Measurements from ENCODE around the gene FPR3.

FPR3 gene

GRCh38 chr19:51796195-51796679, 1.3 kb downstream of the FPR3 start:
- Histone ChIP-seq H4K91ac (ENCODE audit: low read length) (no peak overlapping the region), H3K9me3 (ENCODE audit: control insufficient read depth, low read length) (peaks cover 3% of the 10 kb centered on the region), H2BK5ac (ENCODE audit: low read depth, low read length, poor library complexity, severe bottlenecking) (no peak overlapping the region), H3K9ac (ENCODE audit: low read length) (no peak overlapping the region), H2BK12ac (ENCODE audit: low read length in 2 of 2) (no peak overlapping the region), H3K79me1 (replicated peaks; ENCODE audit: low read length, poor library complexity, severe bottlenecking) (no peaks in the 10 kb centered on the region), H2BK120ac (ENCODE audit: low read depth, low read length) (no peak overlapping the region), H3K18ac (ENCODE audit: low read depth in 1 of 2, low read length in 2 of 2) (no peak overlapping the region), H3K4me1 (ENCODE audit: control insufficient read depth, insufficient read depth, low read depth, low read length) (no peaks in the 10 kb centered on the region), H3K27ac (ENCODE audit: low read length, poor library complexity, severe bottlenecking) (no peak overlapping the region), H2BK15ac (ENCODE audit: low read depth, poor library complexity, severe bottlenecking) (no peak overlapping the region), H3K14ac (ENCODE audit: low read length in 2 of 2) (no peak overlapping the region), H3K23ac (ENCODE audit: low read length in 2 of 2) (no peak overlapping the region), H3K4me3 (ENCODE audit: insufficient read depth in 1 of 2, low read depth in 1 of 2, low read length in 2 of 2) (no peak overlapping the region), H2AFZ (ENCODE audit: low read depth, low read length) (no peak overlapping the region), H3K27me3 (ENCODE audit: control insufficient read depth in 1 of 2, insufficient read depth in 1 of 2, low read length in 2 of 2) (peaks cover 0 to 3% of the 10 kb centered on the region in 2 experiments), H4K8ac (ENCODE audit: low read length) (no peak overlapping the region), H3K36me3 (ENCODE audit: control insufficient read depth in 1 of 2, insufficient read depth in 2 of 2, low read depth in 1 of 2, low read length in 2 of 2) (no peaks in the 10 kb centered on the region), H3K4me2 (ENCODE audit: low read length, poor library complexity, severe bottlenecking) (no peak overlapping the region), H3K4ac (ENCODE audit: low read depth in 1 of 2, low read length in 2 of 2) (no peak overlapping the region), H2AK5ac (ENCODE audit: low read length, severe bottlenecking) (no peak overlapping the region)
- WGBS: 69% methylated on average over 6 of the region's 8 CpGs
- DNase-seq: no peak

- no peak overlapping the region for H4K91ac ChIP-seq (ENCODE audit: low read length)
- H3K36me3 ChIP-seq (ENCODE audit: control insufficient read depth in 1 of 2, insufficient read depth in 2 of 2, low read depth in 1 of 2, low read length in 2 of 2): no peaks in the 10 kb centered on the region
- H3K4ac ChIP-seq (ENCODE audit: low read depth in 1 of 2, low read length in 2 of 2): no peak overlapping the region
- H3K79me1 ChIP-seq (replicated peaks; ENCODE audit: low read length, poor library complexity, severe bottlenecking): no peaks in the 10 kb centered on the region
- no peak overlapping the region for H4K8ac ChIP-seq (ENCODE audit: low read length)
- no peak overlapping the region for H3K27ac ChIP-seq (ENCODE audit: low read length, poor library complexity, severe bottlenecking)
- no peak for DNase-seq
- no peak overlapping the region for H2BK120ac ChIP-seq (ENCODE audit: low read depth, low read length)
- H3K4me1 ChIP-seq (ENCODE audit: control insufficient read depth, insufficient read depth, low read depth, low read length): no peaks in the 10 kb centered on the region
- H3K9me3 ChIP-seq (ENCODE audit: control insufficient read depth, low read length): peaks cover 3% of the 10 kb centered on the region
- no peak overlapping the region for H2AK5ac ChIP-seq (ENCODE audit: low read length, severe bottlenecking)
- no peak overlapping the region for H2BK15ac ChIP-seq (ENCODE audit: low read depth, poor library complexity, severe bottlenecking)
- no peak overlapping the region for H3K18ac ChIP-seq (ENCODE audit: low read depth in 1 of 2, low read length in 2 of 2)
- 59% methylated on average over 3 of the region's 5 CpGs for WGBS
- no peak overlapping the region for H3K14ac ChIP-seq (ENCODE audit: low read length in 2 of 2)
- H3K27me3 ChIP-seq (ENCODE audit: control insufficient read depth in 1 of 2, insufficient read depth in 1 of 2, low read length in 2 of 2): peaks cover 0 to 3% of the 10 kb centered on the region in 2 experiments
- no peak overlapping the region for H3K4me2 ChIP-seq (ENCODE audit: low read length, poor library complexity, severe bottlenecking)
- no peak overlapping the region for H2AFZ ChIP-seq (ENCODE audit: low read depth, low read length)
- H2BK5ac ChIP-seq (ENCODE audit: low read depth, low read length, poor library complexity, severe bottlenecking): no peak overlapping the region
- no peak overlapping the region for H3K9ac ChIP-seq (ENCODE audit: low read length)
- H2BK12ac ChIP-seq (ENCODE audit: low read length in 2 of 2): no peak overlapping the region
- no peak overlapping the region for H3K23ac ChIP-seq (ENCODE audit: low read length in 2 of 2)
- H3K4me3 ChIP-seq (ENCODE audit: insufficient read depth in 1 of 2, low read depth in 1 of 2, low read length in 2 of 2): no peak overlapping the region
Observed at GRCh38 chr19:51797480-51797879, 2.5 kb downstream of the FPR3 start.

- Histone ChIP-seq H4K8ac (ENCODE audit: low read length) (no peak overlapping the region), H2AK5ac (ENCODE audit: low read length, severe bottlenecking) (no peak overlapping the region), H2BK120ac (ENCODE audit: low read depth, low read length) (no peak overlapping the region), H3K4ac (ENCODE audit: low read depth in 1 of 2, low read length in 2 of 2) (no peak overlapping the region), H2AFZ (ENCODE audit: low read depth, low read length) (no peak overlapping the region), H3K9ac (ENCODE audit: low read length) (no peak overlapping the region), H3K27ac (ENCODE audit: low read length, poor library complexity, severe bottlenecking) (no peak overlapping the region), H3K14ac (ENCODE audit: low read length in 2 of 2) (no peak overlapping the region), H3K36me3 (ENCODE audit: control insufficient read depth in 1 of 2, insufficient read depth in 2 of 2, low read depth in 1 of 2, low read length in 2 of 2) (no peaks in the 10 kb centered on the region), H3K23ac (ENCODE audit: low read length in 2 of 2) (no peak overlapping the region), H3K27me3 (ENCODE audit: control insufficient read depth in 1 of 2, insufficient read depth in 1 of 2, low read length in 2 of 2) (peaks cover 0 to 3% of the 10 kb centered on the region in 2 experiments), H3K79me1 (replicated peaks; ENCODE audit: low read length, poor library complexity, severe bottlenecking) (no peaks in the 10 kb centered on the region), H2BK5ac (ENCODE audit: low read depth, low read length, poor library complexity, severe bottlenecking) (no peak overlapping the region), H2BK15ac (ENCODE audit: low read depth, poor library complexity, severe bottlenecking) (no peak overlapping the region), H3K9me3 (ENCODE audit: control insufficient read depth, low read length) (peaks cover under 1% of the 10 kb centered on the region), H3K4me2 (ENCODE audit: low read length, poor library complexity, severe bottlenecking) (no peak overlapping the region), H4K91ac (ENCODE audit: low read length) (no peak overlapping the region), H3K4me3 (ENCODE audit: insufficient read depth in 1 of 2, low read depth in 1 of 2, low read length in 2 of 2) (no peak overlapping the region), H3K18ac (ENCODE audit: low read depth in 1 of 2, low read length in 2 of 2) (no peak overlapping the region), H2BK12ac (ENCODE audit: low read length in 2 of 2) (no peak overlapping the region), H3K4me1 (ENCODE audit: control insufficient read depth, insufficient read depth, low read depth, low read length) (no peaks in the 10 kb centered on the region)
- WGBS: 60% methylated on average over 2 of the region's 3 CpGs
- DNase-seq: no peak
Observed at GRCh38 chr19:51798062-51798461, 3.1 kb downstream of the FPR3 start.

GRCh38 chr19:51799034-51799773, 4.2 kb downstream of the FPR3 start:
- WGBS: 82% methylated on average over 20 of the region's 20 CpGs
- no peak overlapping the region for H4K8ac ChIP-seq (ENCODE audit: low read length)
- H3K14ac ChIP-seq (ENCODE audit: low read length in 2 of 2): no peak overlapping the region
- no peak overlapping the region for H4K91ac ChIP-seq (ENCODE audit: low read length)
- H3K27ac ChIP-seq (ENCODE audit: low read length, poor library complexity, severe bottlenecking): no peak overlapping the region
- no peaks in the 10 kb centered on the region for H3K79me1 ChIP-seq (replicated peaks; ENCODE audit: low read length, poor library complexity, severe bottlenecking)
- no peak overlapping the region for H3K18ac ChIP-seq (ENCODE audit: low read depth in 1 of 2, low read length in 2 of 2)
- no peak overlapping the region for H2AFZ ChIP-seq (ENCODE audit: low read depth, low read length)
- no peak overlapping the region for H2BK120ac ChIP-seq (ENCODE audit: low read depth, low read length)
- H3K27me3 ChIP-seq (ENCODE audit: control insufficient read depth in 1 of 2, insufficient read depth in 1 of 2, low read length in 2 of 2): peaks cover 0 to 3% of the 10 kb centered on the region in 2 experiments
- H2BK15ac ChIP-seq (ENCODE audit: low read depth, poor library complexity, severe bottlenecking): no peak overlapping the region
- H3K9me3 ChIP-seq (ENCODE audit: control insufficient read depth, low read length): no peaks in the 10 kb centered on the region
- no peak overlapping the region for H3K23ac ChIP-seq (ENCODE audit: low read length in 2 of 2)
- H2AK5ac ChIP-seq (ENCODE audit: low read length, severe bottlenecking): no peak overlapping the region
- peak; percentile 6 for DNase-seq
- no peak overlapping the region for H3K4ac ChIP-seq (ENCODE audit: low read depth in 1 of 2, low read length in 2 of 2)
- H2BK12ac ChIP-seq (ENCODE audit: low read length in 2 of 2): no peak overlapping the region
- H2BK5ac ChIP-seq (ENCODE audit: low read depth, low read length, poor library complexity, severe bottlenecking): no peak overlapping the region
- H3K4me1 ChIP-seq (ENCODE audit: control insufficient read depth, insufficient read depth, low read depth, low read length): no peaks in the 10 kb centered on the region
- H3K36me3 ChIP-seq (ENCODE audit: control insufficient read depth in 1 of 2, insufficient read depth in 2 of 2, low read depth in 1 of 2, low read length in 2 of 2): no peaks in the 10 kb centered on the region
- H3K4me3 ChIP-seq (ENCODE audit: insufficient read depth in 1 of 2, low read depth in 1 of 2, low read length in 2 of 2): peak overlapping the region in 1 of 2 experiments; percentile 59
- H3K9ac ChIP-seq (ENCODE audit: low read length): peak overlapping the region; percentile 66
- H3K4me2 ChIP-seq (ENCODE audit: low read length, poor library complexity, severe bottlenecking): no peak overlapping the region
